PC-3 (cell line): ENCODE data around the gene APLP1.

Experiments
- EZH2 ChIP-seq: fragments of 300-600 bp; sonication (generic); IDR thresholded peaks from one replicate; pipeline ENCODE4 v1.6.1; 2017; ENCODE audit warnings: antibody characterized with exemption, mild to moderate bottlenecking, low read length; ENCODE audit not compliant: unreplicated experiment
- EZH2phosphoT487 ChIP-seq: fragments of 300-600 bp; sonication (generic); IDR thresholded peaks from 2 replicates; pipeline ENCODE4 v1.6.1; 2018; ENCODE audit warnings: mild to moderate bottlenecking, antibody characterized with exemption, low read length, borderline replicate concordance
- TF ChIP-seq, protein P1 (sequence below): fragments of 300-600 bp; sonication (generic); conservative IDR thresholded peaks from 2 replicates; pipeline ENCODE4 v1.5.1; 2017; ENCODE audit warnings: antibody characterized with exemption, low read depth, mild to moderate bottlenecking, low read length

DNA sequence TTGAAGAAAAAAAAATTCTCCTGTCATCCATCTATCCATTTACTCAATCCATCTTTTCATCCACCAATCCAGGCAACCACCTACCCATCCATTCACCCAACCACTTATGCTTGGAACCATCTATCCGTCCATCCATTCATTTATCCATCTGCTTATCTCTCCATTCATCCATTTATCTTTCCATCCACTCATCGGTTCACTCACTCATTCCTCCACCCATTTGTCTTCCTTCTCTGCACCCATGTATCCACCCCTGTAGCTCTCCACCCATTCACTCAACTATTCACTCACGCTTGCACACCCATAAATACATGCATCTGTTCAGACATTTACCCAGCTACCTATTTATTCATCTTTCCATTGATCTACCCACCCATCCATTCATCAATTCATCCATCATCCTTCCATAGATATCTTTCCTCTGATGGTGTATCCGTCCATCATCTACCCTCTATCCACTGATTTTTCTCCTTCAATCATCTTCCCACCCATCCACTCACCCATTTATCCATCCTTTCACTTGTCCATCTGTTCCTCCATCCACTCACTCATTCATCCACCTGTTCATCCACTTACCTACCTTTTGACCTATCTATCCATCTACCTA lies 25.6 kb upstream of the APLP1 start:
- TF ChIP-seq, protein P1, sequence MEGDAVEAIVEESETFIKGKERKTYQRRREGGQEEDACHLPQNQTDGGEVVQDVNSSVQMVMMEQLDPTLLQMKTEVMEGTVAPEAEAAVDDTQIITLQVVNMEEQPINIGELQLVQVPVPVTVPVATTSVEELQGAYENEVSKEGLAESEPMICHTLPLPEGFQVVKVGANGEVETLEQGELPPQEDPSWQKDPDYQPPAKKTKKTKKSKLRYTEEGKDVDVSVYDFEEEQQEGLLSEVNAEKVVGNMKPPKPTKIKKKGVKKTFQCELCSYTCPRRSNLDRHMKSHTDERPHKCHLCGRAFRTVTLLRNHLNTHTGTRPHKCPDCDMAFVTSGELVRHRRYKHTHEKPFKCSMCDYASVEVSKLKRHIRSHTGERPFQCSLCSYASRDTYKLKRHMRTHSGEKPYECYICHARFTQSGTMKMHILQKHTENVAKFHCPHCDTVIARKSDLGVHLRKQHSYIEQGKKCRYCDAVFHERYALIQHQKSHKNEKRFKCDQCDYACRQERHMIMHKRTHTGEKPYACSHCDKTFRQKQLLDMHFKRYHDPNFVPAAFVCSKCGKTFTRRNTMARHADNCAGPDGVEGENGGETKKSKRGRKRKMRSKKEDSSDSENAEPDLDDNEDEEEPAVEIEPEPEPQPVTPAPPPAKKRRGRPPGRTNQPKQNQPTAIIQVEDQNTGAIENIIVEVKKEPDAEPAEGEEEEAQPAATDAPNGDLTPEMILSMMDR = no peak
- no peak for TF ChIP-seq EZH2
- no peak for TF ChIP-seq EZH2phosphoT487
